Trophoblast cell (in vitro differentiated cells and primary cell): Measurements from ENCODE around the gene PRPF6.

Experiments
- DNase-seq, 2 donors: peaks; one replicate each; pipeline ENCODE4 v3.0.0-alpha.2; 2016
- H2AFZ ChIP-seq: 2 replicates; pipeline ENCODE4 v1.6.1; 2013; ENCODE audit warnings: low read length, moderate library complexity, mild to moderate bottlenecking; ENCODE audit not compliant: insufficient read depth, poor library complexity
- H2AK5ac ChIP-seq: 2 replicates; pipeline ENCODE4 v1.6.1; 2013; ENCODE audit warnings: mild to moderate bottlenecking, low read length
- H2BK120ac ChIP-seq: 2 replicates; pipeline ENCODE4 v1.6.1; 2013; ENCODE audit warnings: low read length, mild to moderate bottlenecking, moderate library complexity; ENCODE audit not compliant: insufficient read depth, poor library complexity
- H2BK12ac ChIP-seq: 2 replicates; pipeline ENCODE4 v1.6.1; 2013; ENCODE audit warnings: mild to moderate bottlenecking, low read length, moderate library complexity
- H2BK5ac ChIP-seq: 2 replicates; pipeline ENCODE4 v1.6.1; 2013; ENCODE audit warnings: low read length, low read depth, moderate library complexity, mild to moderate bottlenecking; ENCODE audit not compliant: poor library complexity
- H3K14ac ChIP-seq: 2 replicates; pipeline ENCODE4 v1.6.1; 2013; ENCODE audit warnings: mild to moderate bottlenecking, low read length
- H3K18ac ChIP-seq: 2 replicates; pipeline ENCODE4 v1.6.1; 2013; ENCODE audit warnings: mild to moderate bottlenecking, low read length
- H3K23ac ChIP-seq: 2 replicates; pipeline ENCODE4 v1.6.1; 2013; ENCODE audit warnings: low read length
- H3K27ac ChIP-seq: 2 replicates; pipeline ENCODE4 v1.5.1; 2013; ENCODE audit warnings: low read depth, mild to moderate bottlenecking, inconsistent platforms, low read length, moderate library complexity
- H3K27me3 ChIP-seq: 2 replicates; pipeline ENCODE4 v1.6.1; 2013; ENCODE audit warnings: inconsistent platforms, mild to moderate bottlenecking, low read length, moderate library complexity; ENCODE audit not compliant: insufficient read depth
- H3K36me3 ChIP-seq, 2 experiments: 1 replicate in 1 of 2; 2 replicates in 1 of 2; pipeline ENCODE4 v1.6.1; 2013; ENCODE audit warnings: low read length in 2 of 2, mild to moderate bottlenecking in 2 of 2, moderate library complexity in 1 of 2; ENCODE audit not compliant: insufficient read depth in 2 of 2, control insufficient read depth in 1 of 2
- H3K4ac ChIP-seq: 2 replicates; pipeline ENCODE4 v1.6.1; 2013; ENCODE audit warnings: low read depth, mild to moderate bottlenecking, low read length, moderate library complexity
- H3K4me1 ChIP-seq, 2 experiments: 1 replicate in 1 of 2; 2 replicates in 1 of 2; pipeline ENCODE4 v1.6.1; 2013; ENCODE audit warnings: low read length in 2 of 2, mild to moderate bottlenecking in 2 of 2, moderate library complexity in 1 of 2; ENCODE audit not compliant: insufficient read depth in 2 of 2, control insufficient read depth in 1 of 2
- H3K4me2 ChIP-seq: 2 replicates; pipeline ENCODE4 v1.6.1; 2013; ENCODE audit warnings: inconsistent platforms, mild to moderate bottlenecking, low read length, moderate library complexity
- H3K4me3 ChIP-seq: 2 replicates; pipeline ENCODE4 v1.5.1; 2013; ENCODE audit warnings: mild to moderate bottlenecking, low read depth, low read length, inconsistent platforms
- H3K79me1 ChIP-seq: one replicate; pipeline ENCODE4 v1.6.1; 2013; ENCODE audit warnings: low read length
- H3K79me2 ChIP-seq: 2 replicates; pipeline ENCODE4 v1.6.1; 2013; ENCODE audit warnings: low read length, mild to moderate bottlenecking; ENCODE audit not compliant: control insufficient read depth, insufficient read depth, poor library complexity
- H3K9ac ChIP-seq: 2 replicates; pipeline ENCODE4 v1.6.1; 2013; ENCODE audit warnings: mild to moderate bottlenecking, low read length
- H3K9me3 ChIP-seq: 2 replicates; pipeline ENCODE4 v1.6.1; 2013; ENCODE audit warnings: low read depth, mild to moderate bottlenecking, control low read depth, inconsistent platforms, low read length; ENCODE audit not compliant: insufficient read depth
- H4K12ac ChIP-seq: 2 replicates; pipeline ENCODE4 v1.6.1; 2013; ENCODE audit warnings: low read depth, mild to moderate bottlenecking, low read length, moderate library complexity
- H4K8ac ChIP-seq: 2 replicates; pipeline ENCODE4 v1.6.1; 2013; ENCODE audit warnings: low read depth, mild to moderate bottlenecking, low read length, moderate library complexity
- H4K91ac ChIP-seq: one replicate; pipeline ENCODE4 v1.6.1; 2013; ENCODE audit warnings: low read depth, mild to moderate bottlenecking, low read length, moderate library complexity
- WGBS: extraction: QIAGEN DNeasy Blood & Tissue Kit; methylation state at CpG from one replicate; pipeline ENCODE4 v1.1.7; 2013; ENCODE audit warnings: missing lambda C conversion rate; ENCODE audit not compliant: insufficient read length, insufficient coverage; ENCODE audit errors: extremely low coverage; 5-methylcytosine and 5-hydroxymethylcytosine counted together

The PRPF6 gene

GRCh38 chr20:64077541-64077875, 96.6 kb downstream of the PRPF6 start:
- Histone ChIP-seq H4K8ac (no peak overlapping the region), H3K79me1 (peaks cover 11% of the 10 kb centered on the region), H3K4me3 (no peak overlapping the region), H3K4me1 (peaks cover 4 to 16% of the 10 kb centered on the region in 2 experiments), H3K36me3 (peaks cover 17 to 22% of the 10 kb centered on the region in 2 experiments), H3K18ac (no peak overlapping the region), H3K27me3 (peaks cover 4% of the 10 kb centered on the region), H3K14ac (no peak overlapping the region), H3K23ac (no peak overlapping the region), H4K91ac (no peak overlapping the region), H2BK12ac (no peak overlapping the region), H3K9me3 (no peaks in the 10 kb centered on the region), H2AFZ (no peak overlapping the region), H3K4ac (no peak overlapping the region), H2BK120ac (no peak overlapping the region), H3K9ac (no peak overlapping the region), H2AK5ac (no peak overlapping the region), H3K79me2 (peaks cover 10% of the 10 kb centered on the region), H2BK5ac (no peak overlapping the region), H3K27ac (no peak overlapping the region), H4K12ac (no peak overlapping the region), H3K4me2 (no peak overlapping the region)
- DNase-seq, result no peak
- whole genome bisulfite sequencing, result no CpG with 5 or more reads among the region's 7 CpGs

- Histone ChIP-seq H4K8ac (no peak overlapping the region), H2BK5ac (no peak overlapping the region), H3K36me3 (peaks cover 14 to 20% of the 10 kb centered on the region in 2 experiments), H3K79me2 (peaks cover 10% of the 10 kb centered on the region), H4K12ac (no peak overlapping the region), H3K79me1 (peaks cover 11% of the 10 kb centered on the region), H3K4me1 (peaks cover 4 to 19% of the 10 kb centered on the region in 2 experiments), H3K4ac (no peak overlapping the region), H3K14ac (no peak overlapping the region), H2AK5ac (no peak overlapping the region), H3K27me3 (peaks cover 5% of the 10 kb centered on the region), H2AFZ (no peak overlapping the region), H3K9ac (no peak overlapping the region), H2BK12ac (no peak overlapping the region), H3K9me3 (no peaks in the 10 kb centered on the region), H3K23ac (no peak overlapping the region), H2BK120ac (no peak overlapping the region), H3K18ac (no peak overlapping the region), H3K4me3 (no peak overlapping the region), H3K4me2 (no peak overlapping the region), H3K27ac (no peak overlapping the region), H4K91ac (no peak overlapping the region)
- WGBS, result no CpG with 5 or more reads among the region's 15 CpGs
- DNase-seq, result no peak
Observed at GRCh38 chr20:64077876-64078551, 97.1 kb downstream of the PRPF6 start.

GRCh38 chr20:64078934-64079272, 98.0 kb downstream of the PRPF6 start:
- peak overlapping the region; percentile 80 for H4K8ac ChIP-seq
- H2BK12ac ChIP-seq, result no peak overlapping the region
- no CpG with 5 or more reads among the region's 4 CpGs for WGBS
- no peak overlapping the region for H2BK120ac ChIP-seq
- DNase-seq, result no peak
- no peak overlapping the region for H2BK5ac ChIP-seq
- peaks cover 11 to 23% of the 10 kb centered on the region in 2 experiments for H3K4me1 ChIP-seq
- H3K36me3 ChIP-seq, result peaks cover 9 to 12% of the 10 kb centered on the region in 2 experiments
- H3K79me1 ChIP-seq, result peaks cover 11% of the 10 kb centered on the region
- no peak overlapping the region for H3K23ac ChIP-seq
- peak overlapping the region; percentile 71 for H3K4me3 ChIP-seq
- peaks cover 10% of the 10 kb centered on the region for H3K27me3 ChIP-seq
- no peak overlapping the region for H2AFZ ChIP-seq
- H2AK5ac ChIP-seq, result peak overlapping the region; percentile 45
- peak overlapping the region; percentile 90 for H4K91ac ChIP-seq
- H3K14ac ChIP-seq, result peak overlapping the region; percentile 76
- peak overlapping the region; percentile 71 for H3K4me2 ChIP-seq
- H3K27ac ChIP-seq, result no peak overlapping the region
- no peaks in the 10 kb centered on the region for H3K9me3 ChIP-seq
- peak overlapping the region; percentile 19 for H3K4ac ChIP-seq
- peaks cover 10% of the 10 kb centered on the region for H3K79me2 ChIP-seq
- H3K9ac ChIP-seq, result peak overlapping the region; percentile 4
- peak overlapping the region; percentile 55 for H3K18ac ChIP-seq
- H4K12ac ChIP-seq, result peak overlapping the region; percentile 76

GRCh38 chr20:64079273-64080012, 98.5 kb downstream of the PRPF6 start, which contains the start of gene RGS19:
Gene RGS19, minus strand, starts transcription at chr20:64079518. Its CDS starts 2,632 bp downstream, at chr20:64076886.
- Histone ChIP-seq H3K18ac (peak within 1 kb of the TSS; percentile 84), H3K79me1 (peaks cover 11% of the 10 kb centered on the region), H3K4me2 (peak within 1 kb of the TSS; percentile 72), H4K8ac (peak within 1 kb of the TSS; percentile 97), H2AK5ac (peak within 1 kb of the TSS; percentile 75), H2BK5ac (peak within 1 kb of the TSS; percentile 49), H3K23ac (no peak within 1 kb of the TSS), H3K36me3 (peaks cover 4 to 7% of the 10 kb centered on the region in 2 experiments), H4K12ac (peak within 1 kb of the TSS; percentile 96), H3K4me1 (peaks cover 14 to 23% of the 10 kb centered on the region in 2 experiments), H3K4me3 (peak within 1 kb of the TSS; percentile 71), H3K79me2 (peaks cover 10% of the 10 kb centered on the region), H3K27me3 (peaks cover 15% of the 10 kb centered on the region), H2BK120ac (peak within 1 kb of the TSS; percentile 83), H3K9me3 (no peaks in the 10 kb centered on the region), H2AFZ (peak within 1 kb of the TSS; percentile 92), H2BK12ac (peak within 1 kb of the TSS; percentile 47), H3K27ac (no peak within 1 kb of the TSS), H3K9ac (peak within 1 kb of the TSS; percentile 84), H3K4ac (peak within 1 kb of the TSS; percentile 65), H3K14ac (peak within 1 kb of the TSS; percentile 91), H4K91ac (peak within 1 kb of the TSS; percentile 94)
- peak in 1 of 2 donors; percentile 48 for DNase-seq
- no CpG with 5 or more reads among the region's 73 CpGs for WGBS
